GM21526 (cell line): ENCODE measurements around the gene CCDC51.

Source experiments
- ATAC-seq: cut with Tn5 transposase; IDR thresholded peaks from one replicate; pipeline ENCODE4 v1.9.1; 2021; ENCODE audit warnings: moderate library complexity; ENCODE audit not compliant: unreplicated experiment, low FRiP score

The CCDC51 gene

GRCh38 chr3:48435223-48435595 is 4.7 kb downstream of the CCDC51 start:
- ATAC-seq: no peak

GRCh38 chr3:48434591-48435222 is 5.2 kb downstream of the CCDC51 start:
- ATAC-seq: no peak

- no peak for ATAC-seq
Measured at GRCh38 chr3:48433472-48434118, 6.3 kb downstream of the CCDC51 start.

GRCh38 chr3:48432411-48433371 is 7.2 kb downstream of the CCDC51 start:
- ATAC-seq: no peak

DNA sequence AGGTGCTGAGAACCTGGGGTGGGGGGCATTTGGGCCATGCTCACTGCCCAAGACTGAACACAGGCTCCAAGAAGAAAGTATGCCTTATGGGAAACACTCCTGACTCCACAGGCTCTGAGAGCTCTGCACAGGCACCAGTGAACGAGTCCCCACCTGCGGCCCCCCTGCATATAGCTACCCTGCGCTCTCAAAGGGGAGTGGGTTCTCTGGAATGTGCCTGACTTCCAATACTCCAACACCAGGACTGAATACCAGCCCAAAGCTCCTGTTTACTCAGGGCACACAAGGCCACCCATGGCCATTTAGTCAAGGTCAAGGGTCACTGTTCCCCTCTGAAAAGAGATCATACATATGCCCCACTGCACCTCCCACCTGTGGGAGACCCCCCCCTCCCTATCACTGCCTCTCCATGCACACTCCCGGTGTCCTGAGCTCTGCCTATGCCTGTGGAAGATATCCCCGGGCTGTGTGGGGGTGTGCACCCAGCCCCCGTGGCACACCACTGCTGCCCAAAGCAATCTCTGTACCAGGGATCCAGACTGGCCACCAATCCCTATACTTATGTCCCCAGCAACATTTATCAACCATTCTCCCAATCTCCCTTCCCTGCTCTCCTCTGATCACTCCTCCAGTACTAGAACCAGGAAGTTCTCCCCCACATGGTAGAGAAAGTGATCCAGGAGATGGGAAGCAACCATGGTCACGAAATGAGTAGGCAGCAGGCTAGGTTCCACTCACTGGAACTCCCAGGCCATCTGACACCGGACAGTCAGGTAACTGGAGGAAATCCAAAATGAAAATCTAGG is 8.5 kb downstream of the CCDC51 start:
- no peak for ATAC-seq

- no peak for ATAC-seq
Measured at GRCh38 chr3:48430708-48431101, 9.2 kb downstream of the CCDC51 start.

- no peak for ATAC-seq
Measured at GRCh38 chr3:48429960-48430707, 9.8 kb downstream of the CCDC51 start, which contains the start of gene PLXNB1. PLXNB1 (minus strand) TSS chr3:48430086; CDS start chr3:48424611, 5,475 bp downstream.

DNA sequence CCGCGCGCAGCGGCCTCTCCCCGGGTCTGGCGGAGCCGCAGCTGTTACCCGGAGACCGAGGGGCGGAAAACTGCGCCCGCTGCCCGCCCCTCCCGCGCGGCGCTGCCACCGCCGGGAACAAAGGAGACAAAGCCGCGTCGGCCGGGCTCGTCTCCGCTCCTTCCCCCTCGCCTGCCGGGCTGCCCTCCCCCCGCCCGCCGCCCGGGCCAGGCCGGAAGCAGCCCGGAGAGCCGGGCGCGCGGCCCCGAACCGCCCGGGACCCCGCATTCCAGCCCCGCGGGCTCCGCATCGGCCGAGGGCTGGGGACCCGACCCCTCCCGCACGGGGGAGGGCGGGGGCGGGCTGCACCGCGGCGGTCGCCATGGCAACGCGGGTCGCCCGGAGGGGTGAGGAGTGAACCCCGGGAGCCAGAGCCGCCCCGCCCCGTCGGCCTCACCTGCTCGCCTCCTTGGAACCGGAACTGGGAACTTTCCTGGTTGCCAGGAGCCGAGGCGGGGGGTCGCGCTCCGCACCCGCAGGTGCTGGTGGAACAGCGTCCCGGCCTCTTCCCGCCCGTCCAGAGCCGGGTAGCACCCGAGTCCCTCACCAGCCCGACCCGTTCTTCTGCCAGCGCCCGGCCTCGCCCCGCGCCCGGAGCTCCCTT is 10.5 kb downstream of the CCDC51 start:
- no peak for ATAC-seq

DNA sequence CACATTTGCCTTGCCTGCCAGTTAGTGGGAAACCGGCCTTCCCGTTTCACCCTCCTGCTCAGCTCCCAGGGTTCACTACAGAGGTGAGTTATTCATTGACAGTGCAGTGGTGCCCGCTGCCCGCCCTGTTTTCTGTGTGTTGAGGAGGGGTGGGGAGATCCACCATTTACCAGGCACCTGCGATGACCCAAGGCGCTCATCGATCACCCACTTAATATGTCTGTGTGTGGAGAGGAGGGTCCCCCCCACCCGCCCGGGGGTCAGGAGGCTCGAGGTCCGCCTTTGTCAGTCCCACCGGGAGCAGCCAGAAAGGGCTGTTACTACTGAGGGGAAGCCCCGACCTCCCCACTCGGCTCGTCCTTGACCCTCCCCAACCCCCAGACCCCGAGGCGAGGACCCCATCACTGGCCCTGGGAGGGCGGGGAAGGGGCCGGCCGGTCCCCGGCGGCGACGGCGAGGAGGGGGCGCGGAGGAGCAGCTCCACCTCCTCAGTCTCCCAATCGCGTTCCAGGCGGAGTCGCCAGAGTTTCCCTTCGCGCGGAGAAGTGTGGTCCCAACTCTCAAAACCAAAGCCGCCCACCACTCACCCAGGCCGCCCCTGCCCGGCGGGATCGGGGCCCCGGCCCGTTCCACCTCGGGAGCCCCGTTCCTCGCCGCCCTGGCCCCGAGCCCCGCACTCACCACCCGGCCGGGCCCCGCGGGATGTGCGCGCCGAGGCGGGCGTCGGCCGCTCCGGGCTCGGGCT is 11.2 kb downstream of the CCDC51 start:
- no peak for ATAC-seq

- no peak for ATAC-seq
Measured at GRCh38 chr3:48428088-48428571, 11.8 kb downstream of the CCDC51 start.

GRCh38 chr3:48427630-48427962 is 12.3 kb downstream of the CCDC51 start:
- no peak for ATAC-seq

DNA sequence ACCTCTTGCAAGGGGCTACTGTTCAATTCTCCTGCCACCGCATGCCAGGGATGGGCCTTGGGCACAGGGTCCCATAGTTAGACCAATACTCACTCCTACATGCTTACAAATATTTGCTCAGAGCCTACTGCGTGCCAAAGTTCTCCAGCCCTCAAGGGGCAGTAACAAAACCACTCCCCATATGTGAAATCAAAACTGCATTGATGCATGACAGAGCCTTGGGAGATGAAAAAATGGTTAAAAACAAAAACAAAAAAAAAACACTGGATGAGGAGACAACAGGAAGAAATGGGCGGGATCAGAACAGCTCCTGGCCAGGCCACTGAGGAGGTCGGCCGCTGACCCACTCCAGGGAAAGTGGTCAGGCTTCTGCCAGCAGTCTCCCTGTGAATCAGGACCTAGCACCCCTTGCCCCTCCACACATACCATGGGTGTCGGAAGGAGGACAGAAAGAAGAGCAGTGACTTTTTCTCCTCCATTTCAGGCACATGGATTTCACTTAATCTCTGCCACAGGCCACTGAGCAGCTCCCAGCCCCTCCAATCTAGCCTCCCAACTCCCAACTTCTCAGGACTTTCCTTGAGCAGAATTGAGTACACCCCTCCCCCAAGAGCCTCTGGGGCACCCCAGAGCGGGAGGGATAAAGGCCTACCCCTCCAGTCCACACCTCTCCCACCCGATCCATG is 12.8 kb downstream of the CCDC51 start:
- ATAC-seq: no peak

GRCh38 chr3:48426401-48426909 is 13.5 kb downstream of the CCDC51 start:
- ATAC-seq: no peak

GRCh38 chr3:48425281-48425812 is 14.6 kb downstream of the CCDC51 start:
- no peak for ATAC-seq

DNA sequence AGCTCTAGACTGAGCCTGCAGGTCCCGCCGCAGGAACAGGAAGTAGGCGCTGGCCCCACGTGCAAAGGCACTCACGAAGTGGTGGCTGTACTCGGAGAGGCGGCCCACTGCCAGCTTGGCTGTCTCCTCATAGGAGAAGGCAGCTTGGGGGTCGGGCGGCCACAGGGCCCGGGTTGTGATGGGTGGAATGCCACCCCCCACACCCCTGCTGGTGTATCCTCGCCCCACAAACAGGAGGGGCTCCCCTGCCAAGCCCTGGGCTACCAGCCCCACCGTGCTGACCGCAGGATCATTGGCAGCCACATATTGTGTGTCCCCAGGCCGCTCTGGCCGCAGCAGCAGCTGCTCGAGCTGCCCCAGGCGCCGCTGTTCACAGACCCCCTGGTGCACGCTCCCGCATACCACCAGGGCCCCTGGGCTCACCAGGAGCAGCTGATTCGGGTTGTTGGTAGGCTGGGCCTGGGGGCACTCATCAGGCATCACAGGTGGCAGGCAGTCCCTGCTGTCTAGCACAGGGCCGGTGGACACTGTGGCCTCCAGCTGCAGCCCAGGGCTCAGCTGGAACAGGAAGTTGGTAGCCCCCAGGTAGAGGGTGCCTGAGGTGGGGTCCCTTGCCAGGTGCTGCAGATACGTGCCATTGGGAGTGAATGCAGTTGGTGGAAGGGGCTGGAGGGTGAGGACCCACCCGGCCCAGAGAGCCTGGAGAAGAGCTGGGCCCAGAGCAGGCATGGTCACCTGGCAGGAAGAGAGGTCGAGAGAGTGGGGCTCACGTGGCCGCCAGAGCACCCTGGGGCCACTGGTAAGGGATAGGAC is 15.8 kb downstream of the CCDC51 start:
- ATAC-seq: no peak

DNA sequence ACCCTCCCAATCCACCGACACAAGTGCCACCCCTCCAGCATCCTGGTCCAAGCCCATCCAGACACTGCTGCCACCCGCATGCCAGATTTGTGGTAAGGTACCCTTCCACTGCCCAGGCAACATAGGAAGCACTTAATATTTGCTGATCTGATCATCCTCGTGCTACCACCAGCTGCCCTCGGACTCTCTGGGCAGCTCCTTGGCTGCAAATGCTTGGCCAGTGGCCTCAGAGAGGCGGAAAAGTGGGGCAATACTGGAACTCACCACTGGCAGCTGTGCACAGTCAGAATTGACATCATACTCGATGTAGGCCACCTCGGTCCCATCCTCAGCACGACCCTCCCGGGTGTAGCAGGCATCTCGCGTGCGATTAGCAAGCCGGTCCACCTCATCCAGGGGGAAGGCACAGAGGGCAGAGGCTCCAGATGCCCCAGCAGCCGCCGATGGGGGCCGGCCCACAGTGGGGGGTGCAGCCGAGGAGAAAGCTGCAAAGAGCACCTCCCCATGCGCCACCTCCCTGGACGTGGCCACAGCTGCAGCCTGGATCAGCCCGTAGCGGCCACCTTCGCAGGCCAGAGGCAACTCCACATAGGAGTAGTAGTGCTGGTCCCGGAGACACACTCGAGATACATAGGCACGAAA is 16.6 kb downstream of the CCDC51 start:
- ATAC-seq: no peak
